NCI-H748 treated with DMSO at 0.1 percent for 48 hours (cell line): ENCODE data around the gene HOXB8.

Experiments
- DNase-seq: peaks from one replicate; lab custom pipeline; 2025; lab: John Stamatoyannopoulos, UW

HOXB8 gene

GRCh38 chr17:48567646-48568354 is 47.3 kb downstream of the HOXB8 start:
- no peak for DNase-seq

DNA sequence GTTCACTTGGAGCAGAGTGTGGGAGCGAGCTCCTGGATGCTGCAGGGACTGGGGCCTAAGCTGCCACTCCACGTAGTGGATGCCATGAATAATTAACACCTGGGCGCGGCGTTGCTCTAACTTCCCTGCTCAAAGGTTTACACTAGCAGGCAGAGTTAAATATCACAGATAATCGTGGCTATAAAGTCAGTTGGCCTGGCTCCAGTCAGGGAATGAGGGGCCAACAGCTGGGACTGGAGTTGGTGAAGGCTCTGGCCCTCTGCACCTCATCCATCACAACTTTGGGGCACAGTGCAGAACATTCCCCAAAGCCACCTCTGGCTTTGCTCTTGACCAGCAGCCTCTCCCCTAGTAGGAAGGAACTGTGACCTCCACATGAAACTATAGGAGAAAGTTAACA is 47.9 kb downstream of the HOXB8 start:
- DNase-seq = no peak

GRCh38 chr17:48566717-48567116 is 48.4 kb downstream of the HOXB8 start:
- no peak for DNase-seq

- no peak for DNase-seq
Measured at GRCh38 chr17:48565925-48566710, 49.0 kb downstream of the HOXB8 start.

- no peak for DNase-seq
Measured at GRCh38 chr17:48565022-48565554, 50.0 kb downstream of the HOXB8 start.

DNA sequence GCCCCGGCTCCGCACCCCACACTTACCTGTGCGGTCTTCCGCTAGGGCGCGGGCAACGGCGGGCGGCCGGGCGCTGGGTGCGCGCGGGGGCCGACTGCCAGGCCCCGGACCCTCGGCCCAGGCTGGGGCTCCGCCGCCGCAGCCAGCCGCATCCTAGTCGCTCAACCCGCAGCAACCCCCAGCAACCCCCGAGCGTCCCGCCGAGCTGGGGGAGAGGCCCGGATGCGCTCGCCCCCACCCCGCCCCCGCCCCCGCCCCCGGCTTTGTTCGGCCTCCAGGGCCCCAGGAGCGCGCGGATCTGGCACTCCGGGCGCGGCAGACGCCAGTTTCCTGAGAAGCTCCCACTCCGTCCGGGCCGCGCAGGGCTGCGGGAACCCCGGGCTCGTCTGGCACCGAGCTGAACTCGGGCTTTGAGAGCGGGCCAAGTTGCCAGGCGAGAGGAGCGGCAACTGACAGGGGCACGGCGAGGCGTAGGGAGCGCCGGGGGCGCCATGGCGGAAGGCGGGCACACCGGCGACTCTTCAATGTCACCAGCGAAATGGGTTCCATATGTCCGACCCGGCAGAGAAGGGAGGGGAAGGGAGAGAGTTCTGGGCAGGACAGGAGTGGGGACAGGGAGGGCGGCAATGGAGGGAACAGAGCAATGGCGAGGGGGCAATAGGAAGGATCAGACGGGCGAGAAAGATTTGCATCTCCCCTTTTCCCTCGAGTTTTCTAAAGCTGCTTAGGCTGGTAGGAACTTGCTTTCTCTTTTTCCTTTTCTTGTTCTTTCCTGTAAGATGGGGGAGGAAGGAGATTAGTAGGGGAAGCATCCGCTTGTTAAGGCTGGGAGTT is 50.7 kb downstream of the HOXB8 start:
- DNase-seq = no peak

- DNase-seq = no peak
Measured at GRCh38 chr17:48563867-48564187, 51.3 kb downstream of the HOXB8 start.

- DNase-seq = no peak
Measured at GRCh38 chr17:48563385-48563838, 51.7 kb downstream of the HOXB8 start.

DNA sequence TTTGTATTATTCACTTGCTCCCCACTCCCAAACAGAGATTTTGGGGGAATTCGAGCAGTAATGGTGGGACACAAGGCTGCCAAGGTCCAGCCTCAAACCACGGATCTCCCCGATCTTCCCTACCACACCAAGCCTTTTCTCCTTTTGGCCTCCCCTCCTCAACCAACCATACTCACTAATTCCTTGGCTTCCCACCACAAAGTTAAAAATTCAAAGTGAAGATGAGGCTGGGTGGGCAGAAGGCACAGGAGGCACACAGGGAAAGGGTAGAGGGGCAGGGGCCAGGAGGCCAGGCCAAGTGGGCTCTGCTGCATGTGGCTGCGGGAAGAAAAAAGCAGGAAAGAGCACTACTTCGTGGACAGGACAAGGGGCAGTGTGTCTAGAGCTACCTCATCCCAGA is 52.2 kb downstream of the HOXB8 start:
- no peak for DNase-seq
